HG03439 (cell line): Measurements from ENCODE around the gene ATXN10.
A peak's percentile ranks its signal among the peaks of the same experiment; 100 is the strongest.

Experiments
- ATAC-seq: cut with Tn5 transposase; IDR thresholded peaks from one replicate; pipeline ENCODE4 v1.9.1; 2021; ENCODE audit warnings: mild to moderate bottlenecking, moderate library complexity; ENCODE audit not compliant: unreplicated experiment

Gene ATXN10

DNA sequence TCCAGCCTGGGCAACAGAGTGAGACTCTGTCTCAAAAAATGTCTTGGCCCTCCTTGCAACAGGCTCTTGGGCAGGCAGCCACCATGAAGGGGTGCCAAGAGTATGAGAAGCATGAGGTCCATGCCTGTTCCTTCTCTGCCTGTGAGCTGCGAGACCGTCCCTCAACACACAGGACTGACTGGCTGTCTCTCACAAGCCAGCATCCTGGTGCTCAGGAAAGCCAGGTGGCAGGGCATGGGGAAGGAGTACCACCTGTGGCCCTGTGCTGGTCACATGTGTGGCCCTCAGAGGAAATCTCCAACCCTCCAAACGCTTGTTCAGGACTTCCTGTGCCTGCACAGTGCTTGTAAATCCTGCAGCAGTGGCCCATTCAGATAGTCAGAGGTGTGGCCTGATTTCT, 83.2 kb downstream of the ATXN10 start:
- ATAC-seq, result no peak

DNA sequence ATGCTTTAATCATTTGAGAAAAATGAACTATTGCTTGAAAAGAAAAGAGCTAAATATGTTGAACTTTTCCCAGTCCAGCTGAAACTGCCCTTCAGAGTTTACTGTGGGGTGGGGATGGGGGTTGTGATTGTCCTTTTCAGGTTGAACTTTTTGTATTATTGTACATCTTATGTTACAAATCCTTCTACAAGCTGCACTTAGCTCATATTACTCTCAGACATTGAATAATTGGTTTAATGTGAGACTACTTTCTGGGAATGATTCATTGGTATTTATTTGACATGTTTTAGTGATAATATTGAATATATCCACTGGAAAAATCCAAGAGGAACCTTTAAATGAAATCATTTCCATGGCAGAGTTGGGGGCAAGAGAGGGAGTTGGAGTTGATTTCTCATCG, 84.9 kb downstream of the ATXN10 start:
- no peak for ATAC-seq

DNA sequence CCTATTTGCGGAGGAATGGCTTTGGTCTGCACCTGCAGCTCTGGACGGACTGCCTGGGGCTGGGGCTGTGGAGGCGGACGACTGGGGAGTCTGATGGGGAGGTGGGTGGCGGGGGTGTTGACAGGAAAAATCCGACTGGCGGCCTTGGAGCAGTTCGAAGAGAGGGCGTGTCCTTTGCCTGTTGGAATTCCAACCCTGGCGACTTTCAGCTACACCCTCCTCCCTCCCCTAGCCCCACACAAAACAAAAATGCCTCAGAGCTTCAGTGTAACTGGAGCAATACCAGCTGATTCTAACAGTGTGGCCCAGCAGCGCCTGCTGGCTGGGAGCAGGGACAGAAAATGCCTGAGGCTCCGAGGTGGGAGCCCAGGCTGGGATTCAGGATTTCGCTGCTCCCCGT, 85.4 kb downstream of the ATXN10 start:
- no peak for ATAC-seq

DNA sequence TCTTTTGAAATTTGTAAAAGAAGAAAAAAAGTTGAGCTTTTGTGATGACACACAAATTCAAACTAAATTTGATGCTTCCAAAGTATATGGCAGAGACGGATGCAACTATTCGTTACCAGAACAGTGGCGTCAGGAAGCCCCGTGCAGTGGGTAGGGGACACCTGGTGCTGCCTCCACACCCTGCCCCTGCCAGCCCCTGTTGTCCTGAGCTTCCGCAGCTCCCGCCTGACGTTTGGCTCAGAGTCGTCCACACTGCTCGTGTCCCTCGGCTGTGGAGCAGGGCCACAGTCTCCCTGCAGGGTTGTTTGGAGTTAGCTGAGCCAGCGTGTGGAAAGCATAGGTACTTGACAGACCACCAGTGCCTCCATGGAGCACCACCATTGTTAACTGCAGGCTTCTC, 86.3 kb downstream of the ATXN10 start:
- no peak for ATAC-seq

DNA sequence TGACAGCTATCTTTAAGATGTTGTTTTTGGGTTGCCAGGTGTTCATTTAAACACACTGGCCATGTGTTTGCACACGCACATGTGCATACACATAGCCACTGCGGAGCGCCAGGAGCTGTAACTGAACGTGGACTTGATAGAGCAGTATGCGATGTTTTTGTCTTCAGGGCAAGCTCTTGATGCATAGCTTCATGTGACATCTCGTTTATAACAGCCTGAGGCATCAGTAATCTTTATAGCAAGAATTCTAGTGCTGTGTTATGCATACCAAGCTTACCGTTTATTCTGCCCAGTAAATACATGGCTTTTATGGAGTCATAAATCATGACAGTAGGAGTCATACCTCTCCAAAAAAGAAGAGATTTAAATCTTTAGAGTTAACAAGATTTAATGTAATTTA, 87.0 kb downstream of the ATXN10 start:
- no peak for ATAC-seq

DNA sequence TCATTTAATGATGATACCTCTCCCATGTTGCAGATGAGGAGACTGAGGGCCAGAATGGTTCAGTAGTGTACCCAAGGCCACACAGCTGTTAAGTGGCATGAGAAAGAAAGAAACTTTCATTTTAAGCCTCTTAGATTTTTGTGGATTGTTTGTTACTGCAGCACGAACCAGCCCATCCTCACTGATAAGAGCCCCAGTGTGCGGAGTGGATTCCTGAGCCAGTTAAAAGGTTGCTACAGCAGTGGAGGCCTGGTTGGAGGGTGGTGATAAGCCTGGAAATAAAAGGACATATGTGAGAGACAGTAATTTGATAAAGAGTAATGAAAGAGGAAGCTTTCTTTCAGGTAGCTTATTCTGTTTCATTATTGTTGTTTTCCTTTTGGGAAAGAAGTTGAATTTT, 89.0 kb downstream of the ATXN10 start:
- ATAC-seq, result no peak

DNA sequence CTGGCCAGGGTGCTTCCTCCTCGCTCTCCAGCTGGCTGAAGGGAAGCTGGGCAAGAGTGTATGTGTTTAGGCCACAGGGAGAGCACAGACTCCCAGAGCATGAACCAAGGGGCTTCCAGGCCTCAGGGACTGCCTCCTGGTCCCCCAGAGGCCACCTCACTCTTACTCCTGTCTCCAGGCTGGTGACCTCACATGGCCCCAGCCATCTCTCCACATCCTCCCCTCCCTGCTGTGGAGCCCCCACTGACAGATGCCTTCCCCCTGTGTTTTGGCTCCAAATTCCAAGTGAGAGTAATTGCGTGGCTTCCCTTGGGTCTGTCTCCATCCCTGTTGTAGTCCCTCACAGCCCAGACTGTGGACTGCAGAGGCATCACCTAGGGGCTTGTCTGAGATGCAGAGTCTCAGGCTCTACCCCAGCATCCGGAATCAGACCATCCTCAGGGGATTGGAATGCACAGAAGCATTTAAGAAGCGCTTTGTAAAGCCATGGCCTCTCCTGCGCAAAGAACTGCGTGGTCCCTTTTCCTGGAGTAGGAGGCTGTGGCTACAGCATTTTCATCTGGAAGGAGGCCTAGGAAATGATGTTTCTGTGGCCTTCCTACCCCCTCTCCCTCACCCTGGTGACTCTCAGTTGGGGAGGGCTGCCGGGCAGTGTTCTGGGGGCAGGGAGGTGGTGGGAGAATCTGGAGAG, 91.1 kb downstream of the ATXN10 start:
- no peak for ATAC-seq

DNA sequence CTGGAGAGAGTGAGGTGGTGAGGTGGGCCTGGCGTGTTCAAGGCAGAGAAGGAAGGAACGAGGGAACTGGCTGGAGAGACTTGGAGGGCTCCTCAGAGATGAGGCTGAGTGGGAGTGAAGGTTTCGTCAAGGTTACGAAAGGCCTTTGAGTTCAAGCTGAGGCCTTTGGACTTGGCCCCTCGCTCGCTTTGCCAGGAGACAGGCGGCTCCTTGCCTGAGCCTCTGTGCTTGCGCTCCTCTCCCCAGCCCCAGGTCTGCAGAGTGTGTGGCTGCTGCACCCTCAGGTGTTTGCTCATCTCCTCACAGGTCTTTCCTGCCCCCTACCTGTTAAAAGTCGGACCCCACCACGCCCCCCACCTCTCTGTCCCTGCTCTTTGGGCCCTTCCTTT, 91.6 kb downstream of the ATXN10 start:
- no peak for ATAC-seq

DNA sequence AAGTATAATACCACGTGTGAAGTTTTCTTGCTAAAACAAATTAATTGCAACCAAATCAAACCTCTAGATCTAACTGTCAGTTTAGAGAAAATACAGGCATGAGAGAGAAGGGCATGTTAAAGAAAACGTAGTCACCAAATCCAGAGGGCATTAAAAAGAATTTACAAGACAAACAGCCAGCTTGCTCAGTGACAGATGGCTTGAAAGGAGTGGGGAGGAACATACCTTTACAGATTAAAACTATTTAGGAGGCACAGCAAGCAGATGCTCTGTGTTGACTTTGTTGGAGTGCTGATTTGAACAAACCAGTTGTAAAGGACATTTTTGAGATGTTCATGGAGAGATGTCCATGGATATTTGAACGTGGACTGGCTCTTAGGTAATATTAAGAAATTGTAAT, 96.9 kb downstream of the ATXN10 start:
- ATAC-seq, result no peak

DNA sequence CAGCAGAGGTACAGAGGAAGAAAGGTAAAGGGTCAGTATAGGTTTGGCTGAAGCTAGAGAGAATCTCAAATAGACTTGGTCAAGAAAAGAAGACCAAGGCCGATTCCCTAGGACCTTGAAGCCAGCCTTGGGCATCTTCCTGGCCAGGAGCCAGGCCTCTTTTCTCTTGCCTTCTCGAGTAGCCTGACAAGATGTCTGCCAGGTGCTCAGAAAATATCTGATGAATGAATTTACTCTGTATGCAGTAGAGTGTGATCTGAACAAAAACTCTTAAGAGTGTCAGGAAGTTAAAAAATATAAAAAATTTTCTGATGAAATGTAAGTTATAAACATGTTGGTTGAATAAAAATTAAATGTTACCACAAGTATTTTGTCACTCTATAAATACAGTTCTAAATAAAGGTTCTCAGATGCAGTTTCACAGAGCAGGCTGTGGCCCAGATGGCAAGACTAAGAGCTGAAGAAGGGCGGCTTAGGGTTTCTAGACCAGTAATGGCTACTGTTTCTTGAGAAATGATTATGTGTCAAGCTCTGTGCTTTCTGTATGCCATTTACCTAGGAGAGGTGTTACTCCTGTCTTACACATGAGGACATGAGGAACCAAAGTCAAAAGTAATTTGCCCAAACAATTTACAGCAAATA, 98.1 kb downstream of the ATXN10 start:
- ATAC-seq, result no peak

DNA sequence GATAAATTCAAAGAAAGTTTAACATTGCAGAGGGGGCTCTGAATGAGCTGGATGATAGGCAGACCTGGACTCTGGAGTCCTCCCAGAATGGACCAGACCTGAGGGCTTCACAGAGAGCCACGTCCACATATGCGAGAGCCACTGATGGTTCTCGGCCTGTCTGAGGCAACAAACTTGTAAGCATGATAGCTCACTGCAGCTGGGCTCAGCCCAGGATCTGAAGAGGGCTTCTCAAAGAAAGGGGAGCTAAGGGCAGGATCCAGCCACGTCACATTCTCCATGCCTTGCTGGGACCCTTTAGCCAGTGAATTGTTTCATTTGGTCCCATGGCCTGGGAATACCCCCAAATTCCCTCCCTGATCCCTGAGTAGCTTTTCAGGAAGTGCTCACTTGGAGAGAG, 98.9 kb downstream of the ATXN10 start:
- ATAC-seq, result no peak

DNA sequence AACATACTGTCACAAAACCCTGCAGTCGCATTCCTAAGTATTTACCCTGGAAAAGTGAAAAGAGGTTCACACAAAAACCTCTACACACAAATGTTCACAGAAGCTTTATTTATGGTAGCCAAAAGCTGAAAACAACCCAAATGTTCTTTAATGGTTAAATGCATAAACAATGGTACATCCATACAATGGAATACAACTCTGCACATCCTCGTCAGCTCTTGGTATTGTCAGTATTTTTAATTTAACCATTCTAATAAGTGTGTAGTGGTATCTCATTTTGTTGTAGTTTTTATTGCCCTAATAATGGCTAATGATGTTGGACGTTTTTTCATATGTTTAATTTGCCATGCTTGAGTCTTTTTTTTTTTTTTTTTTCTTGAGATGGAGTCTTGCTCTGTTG, 99.4 kb downstream of the ATXN10 start:
- ATAC-seq, result no peak

DNA sequence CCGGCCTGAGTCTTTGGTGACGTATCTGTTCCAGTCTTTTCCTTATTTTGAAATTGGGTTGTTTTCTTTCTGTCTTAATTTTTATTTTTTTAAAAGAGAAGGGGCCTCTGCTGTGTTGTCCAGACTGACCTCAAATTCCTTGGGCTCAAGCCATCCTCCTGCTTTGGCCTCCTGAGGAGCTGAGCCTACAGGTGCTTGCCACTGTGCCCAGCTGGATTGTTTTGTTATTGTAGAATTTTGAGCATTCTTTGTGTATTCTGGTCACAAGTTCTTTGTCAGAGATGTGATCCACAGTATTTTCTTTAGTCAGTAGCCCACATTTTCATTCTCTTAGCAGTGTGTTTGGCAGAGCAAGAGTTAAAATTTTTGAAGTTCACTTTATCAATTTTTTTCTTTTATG, 100.1 kb downstream of the ATXN10 start:
- ATAC-seq, result no peak

DNA sequence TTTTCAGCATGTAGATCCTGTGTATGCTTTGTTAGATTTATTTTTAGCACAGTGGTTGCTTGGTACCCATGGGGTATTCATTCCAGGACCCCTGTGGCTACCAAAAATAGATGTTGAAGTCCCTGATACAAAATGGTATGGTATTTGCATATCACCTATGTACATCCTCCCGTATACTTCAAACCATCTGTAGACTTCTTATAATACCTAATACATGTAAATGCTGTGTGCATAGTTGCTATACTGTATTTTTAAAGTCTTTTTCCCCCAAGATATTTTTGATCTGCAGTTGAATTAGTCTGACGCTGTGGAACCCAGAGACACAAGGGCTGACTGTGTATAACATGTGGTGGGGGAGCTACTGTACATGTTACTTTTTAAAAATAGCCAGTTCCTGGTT, 101.1 kb downstream of the ATXN10 start:
- no peak for ATAC-seq

DNA sequence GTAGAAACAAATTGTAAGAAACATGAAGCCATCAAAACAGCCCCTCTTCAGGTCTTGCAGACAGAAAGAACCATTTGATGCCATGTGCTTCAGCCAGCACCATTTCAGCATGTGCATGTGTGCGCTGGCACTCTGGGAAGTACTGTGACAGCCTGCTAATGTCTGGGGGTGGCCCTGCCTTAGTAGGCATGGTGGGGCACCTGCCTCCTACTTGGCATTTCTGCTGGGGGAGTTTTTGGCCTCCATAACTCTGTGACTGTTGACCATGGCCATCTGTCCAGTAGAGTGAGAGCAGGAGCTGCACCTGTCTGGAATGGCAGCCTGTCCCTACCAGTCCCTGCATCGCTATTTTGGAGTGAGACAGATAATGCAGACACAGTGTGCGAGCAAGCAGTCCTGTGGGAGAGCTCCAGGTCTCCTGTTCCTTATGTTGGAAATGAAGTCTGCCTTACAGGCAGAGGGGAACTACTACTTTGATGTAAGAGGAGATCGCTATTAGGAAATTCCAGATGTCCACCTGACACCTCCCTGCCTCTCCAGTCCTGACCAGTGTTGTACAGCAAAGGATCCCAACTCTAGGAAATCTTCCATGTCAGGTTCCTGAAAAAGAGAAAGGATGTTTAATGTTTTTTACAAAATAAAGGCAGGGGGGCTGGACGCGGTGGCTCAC, 102.5 kb downstream of the ATXN10 start:
- no peak for ATAC-seq

DNA sequence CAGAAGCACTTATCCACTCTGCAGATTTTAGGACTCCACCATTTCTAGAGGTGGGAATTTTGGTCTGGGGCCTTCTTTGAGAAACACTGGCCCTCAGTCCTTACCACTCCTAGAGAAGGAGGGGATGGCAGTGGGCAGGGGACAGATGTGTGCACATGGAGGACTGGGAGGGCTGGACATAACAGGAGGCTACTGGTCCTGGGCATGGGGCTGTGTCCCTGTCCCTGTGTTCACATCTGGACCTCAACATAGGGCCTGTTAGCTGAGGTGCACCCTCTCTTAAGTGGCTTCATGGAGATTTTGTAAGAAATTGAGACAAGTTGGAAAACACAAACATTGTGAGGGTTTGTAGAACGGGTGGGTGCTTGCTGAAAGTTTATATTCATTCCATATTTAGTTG, 103.4 kb downstream of the ATXN10 start:
- ATAC-seq, result peak; percentile 14

DNA sequence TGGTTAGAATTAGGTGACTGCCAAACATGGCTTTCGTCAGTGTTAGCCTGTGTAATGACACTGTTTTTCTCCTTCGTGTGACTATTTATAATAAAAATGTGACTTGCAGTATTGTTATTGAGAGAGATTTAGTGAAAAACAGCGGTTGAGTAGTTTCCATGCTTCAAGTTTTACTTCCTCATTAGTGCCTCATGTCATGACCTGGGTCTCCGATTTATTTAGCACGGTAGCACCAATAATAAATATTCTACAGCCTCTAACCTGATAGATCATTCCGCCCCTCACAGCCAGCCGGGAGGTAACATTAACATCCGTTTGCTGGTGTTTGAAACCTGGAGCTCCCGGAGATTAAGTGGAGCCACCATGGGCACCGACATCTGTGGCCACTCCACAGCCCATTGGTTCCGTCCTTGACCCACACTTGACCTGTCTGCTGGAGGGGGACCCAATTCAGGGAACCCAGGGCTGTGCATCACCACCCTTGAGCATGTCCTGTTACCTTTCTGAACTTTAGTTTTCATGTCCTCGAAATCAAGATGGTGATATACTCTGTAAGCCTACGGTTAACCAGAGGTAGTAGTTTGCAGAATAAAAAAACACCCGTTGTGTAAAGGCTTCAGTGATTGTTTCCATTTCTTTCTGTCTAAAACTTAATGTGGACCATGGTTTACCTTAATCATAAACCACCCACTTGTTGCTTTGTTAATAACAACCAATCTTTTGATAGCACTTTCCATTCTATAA, 104.1 kb downstream of the ATXN10 start:
- peak; percentile 61 for ATAC-seq

DNA sequence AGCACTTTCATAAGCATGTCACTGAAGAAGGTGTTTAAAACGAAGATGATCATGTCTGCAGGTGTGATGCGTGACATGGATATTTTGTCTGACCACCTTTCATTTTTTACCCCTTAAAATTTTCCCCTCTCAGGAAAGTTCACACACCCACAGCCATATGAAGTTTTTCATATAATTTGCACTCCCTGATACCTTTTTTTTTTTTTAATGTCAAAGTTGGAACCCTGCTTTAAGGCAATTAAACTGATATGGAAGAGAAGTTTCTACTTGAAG, 104.6 kb downstream of the ATXN10 start:
- peak; percentile 16 for ATAC-seq

DNA sequence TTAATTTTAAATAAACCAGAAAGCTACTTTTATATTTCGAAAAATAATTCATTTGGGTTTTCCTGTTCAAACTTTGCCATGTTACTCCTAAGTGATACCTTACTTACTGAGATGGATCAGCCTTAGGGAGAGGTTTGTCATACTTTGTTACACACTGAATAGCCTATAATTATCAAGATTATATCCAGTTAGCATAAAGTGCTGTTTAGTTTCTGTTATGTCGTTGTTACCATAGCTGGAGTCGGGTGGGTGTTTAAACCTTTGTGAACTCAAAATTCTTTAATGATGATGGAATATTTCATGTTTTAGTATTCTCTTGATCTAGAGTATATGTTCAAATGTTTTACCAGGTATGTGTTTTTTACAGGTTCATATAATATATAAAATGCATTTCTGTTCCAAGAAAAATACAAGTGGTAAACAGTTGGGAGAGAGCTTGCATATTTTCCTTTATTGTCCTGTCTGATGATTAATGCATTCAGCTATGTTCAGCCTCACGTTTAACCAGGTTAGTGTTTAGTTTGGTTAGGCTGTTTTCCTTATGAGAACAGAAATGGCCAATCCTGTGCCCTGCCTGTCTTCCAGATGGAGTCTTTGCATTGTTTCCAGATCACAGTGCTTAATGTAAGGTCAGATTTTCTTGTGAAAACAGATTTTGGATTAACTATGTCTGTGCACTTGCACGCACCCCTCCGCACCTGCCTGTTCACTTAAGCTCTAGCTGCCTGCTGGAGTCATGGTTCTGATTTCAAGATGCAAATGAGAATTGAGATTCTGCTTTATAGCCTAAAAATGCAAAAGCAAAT, 105.6 kb downstream of the ATXN10 start:
- no peak for ATAC-seq

DNA sequence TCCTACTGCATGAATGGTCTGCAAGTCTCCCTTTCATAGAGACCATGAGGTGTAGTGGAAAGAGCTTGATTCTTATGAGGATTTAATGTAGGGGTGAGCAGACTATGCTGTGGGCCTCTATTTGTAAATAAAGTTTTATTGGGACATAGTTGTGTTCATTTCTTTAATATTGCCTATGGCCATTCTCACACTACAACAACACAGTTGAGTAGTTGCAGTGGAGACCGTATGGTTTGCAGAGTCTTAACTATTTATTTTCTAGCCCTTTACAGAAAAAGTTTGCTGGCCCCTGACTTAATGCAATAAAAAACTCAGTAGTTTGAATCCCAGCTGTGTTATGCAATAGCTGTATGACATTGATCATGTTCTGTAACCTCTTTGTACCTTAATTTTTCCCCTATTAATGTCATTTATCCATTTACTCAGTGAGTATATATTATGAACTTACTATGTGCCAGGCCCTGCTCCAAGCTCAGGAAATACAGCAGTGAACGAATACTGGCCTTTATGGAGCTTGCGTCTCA, 106.3 kb downstream of the ATXN10 start:
- no peak for ATAC-seq

DNA sequence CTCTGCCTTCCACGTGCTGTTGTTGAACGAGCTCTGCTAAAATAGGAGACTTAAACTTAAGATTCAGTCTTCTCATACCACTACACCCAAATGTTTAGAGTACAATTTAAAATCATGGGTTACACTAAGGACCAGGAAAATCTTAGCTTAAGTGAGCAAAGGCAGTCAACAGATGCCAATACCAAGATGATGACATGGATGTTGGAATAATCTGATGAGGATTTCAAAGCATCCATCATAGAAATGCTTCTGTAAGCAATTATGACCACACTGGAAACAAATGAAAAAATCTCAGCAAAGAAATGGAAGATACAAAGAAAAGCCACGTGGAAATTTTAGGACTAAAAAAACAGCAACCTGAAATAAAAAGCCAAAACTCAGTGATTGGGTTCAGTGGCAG, 109.8 kb downstream of the ATXN10 start:
- ATAC-seq, result no peak
